H9 (cell line): ENCODE measurements around the gene PLEKHM3. TPM values are rescaled to one million over a fixed set of nuclear protein-coding genes. Genes with fewer than 3 reads are reported as not detected.

Source experiments
- DNase-seq: peaks from one replicate; pipeline ENCODE4 v3.0.0-alpha.2; 2017
- H2AFZ ChIP-seq: one replicate; pipeline ENCODE4 v1.6.1; 2013; ENCODE audit warnings: mild to moderate bottlenecking, low read length, control low read depth, moderate library complexity
- H2AK5ac ChIP-seq: 2 replicates; pipeline ENCODE4 v1.6.1; 2013; ENCODE audit warnings: low read length, control low read depth, mixed read lengths; ENCODE audit not compliant: insufficient read length
- H2BK120ac ChIP-seq: one replicate; pipeline ENCODE4 v1.6.1; 2013; ENCODE audit warnings: low read depth, mild to moderate bottlenecking, low read length, control low read depth, inconsistent platforms; ENCODE audit not compliant: poor library complexity, severe bottlenecking
- H2BK12ac ChIP-seq: 2 replicates; pipeline ENCODE4 v1.6.1; 2013; ENCODE audit warnings: low read length, control low read depth, mixed read lengths, low read depth; ENCODE audit not compliant: insufficient read length
- H2BK15ac ChIP-seq: 2 replicates; pipeline ENCODE4 v1.6.1; 2013; ENCODE audit warnings: low read depth, low read length, control low read depth
- H2BK20ac ChIP-seq: one replicate; pipeline ENCODE4 v1.6.1; 2013; ENCODE audit warnings: low read depth, mild to moderate bottlenecking, low read length, control low read depth, inconsistent platforms; ENCODE audit not compliant: poor library complexity, severe bottlenecking
- H2BK5ac ChIP-seq: 2 replicates; pipeline ENCODE4 v1.6.1; 2013; ENCODE audit warnings: low read length, control low read depth, mixed read lengths; ENCODE audit not compliant: insufficient read length
- H3K14ac ChIP-seq: 2 replicates; pipeline ENCODE4 v1.6.1; 2013; ENCODE audit warnings: low read length, control low read depth; ENCODE audit not compliant: insufficient read depth
- H3K18ac ChIP-seq: 2 replicates; pipeline ENCODE4 v1.6.1; 2013; ENCODE audit warnings: low read depth, mild to moderate bottlenecking, mixed read lengths, low read length, control low read depth; ENCODE audit not compliant: insufficient read length
- H3K23ac ChIP-seq: 2 replicates; pipeline ENCODE4 v1.6.1; 2013; ENCODE audit warnings: low read length, control low read depth, mixed read lengths, low read depth; ENCODE audit not compliant: insufficient read length
- H3K23me2 ChIP-seq: 2 replicates; pipeline ENCODE4 v1.6.1; 2013; ENCODE audit warnings: low read depth, mild to moderate bottlenecking, mixed read lengths, low read length, control low read depth; ENCODE audit not compliant: insufficient read length, poor library complexity, severe bottlenecking
- H3K27ac ChIP-seq: 2 replicates; pipeline ENCODE4 v1.5.1; 2013; ENCODE audit warnings: low read length, control low read depth, mixed read lengths, low read depth; ENCODE audit not compliant: insufficient read length
- H3K27me3 ChIP-seq: 2 replicates; pipeline ENCODE4 v1.6.1; 2013; ENCODE audit warnings: low read length, control low read depth, inconsistent platforms; ENCODE audit not compliant: insufficient read depth
- H3K4ac ChIP-seq: 2 replicates; pipeline ENCODE4 v1.6.1; 2013; ENCODE audit warnings: low read depth, mild to moderate bottlenecking, control low read depth, inconsistent platforms, low read length, moderate library complexity
- H3K4me1 ChIP-seq: 2 replicates; pipeline ENCODE4 v1.6.1; 2013; ENCODE audit warnings: low read length, control low read depth, inconsistent platforms; ENCODE audit not compliant: insufficient read depth
- H3K4me2 ChIP-seq: 2 replicates; pipeline ENCODE4 v1.6.1; 2013; ENCODE audit warnings: low read length, control low read depth, mixed read lengths; ENCODE audit not compliant: insufficient read length, insufficient read depth
- H3K56ac ChIP-seq: 2 replicates; pipeline ENCODE4 v1.6.1; 2013; ENCODE audit warnings: low read depth, mild to moderate bottlenecking, mixed read lengths, low read length, control low read depth; ENCODE audit not compliant: insufficient read length
- H3K79me1 ChIP-seq: 2 replicates; pipeline ENCODE4 v1.6.1; 2013; ENCODE audit warnings: low read depth, mild to moderate bottlenecking, moderate library complexity, low read length, control low read depth, inconsistent platforms; ENCODE audit not compliant: insufficient read depth, poor library complexity, severe bottlenecking
- H3K79me2 ChIP-seq: 2 replicates; pipeline ENCODE4 v1.6.1; 2013; ENCODE audit warnings: low read length, control low read depth, inconsistent platforms; ENCODE audit not compliant: insufficient read depth
- H3K9ac ChIP-seq: 2 replicates; pipeline ENCODE4 v1.6.1; 2013; ENCODE audit warnings: low read length, control low read depth, mixed read lengths; ENCODE audit not compliant: insufficient read length; ENCODE audit errors: extremely low read depth
- H3K9me3 ChIP-seq: one replicate; pipeline ENCODE4 v1.6.1; 2013; ENCODE audit warnings: low read depth, low read length, inconsistent platforms; ENCODE audit not compliant: control insufficient read depth
- H3T11ph ChIP-seq: one replicate; pipeline ENCODE4 v1.6.1; 2013; ENCODE audit warnings: mild to moderate bottlenecking, low read length, control low read depth, inconsistent platforms
- H4K20me1 ChIP-seq: one replicate; pipeline ENCODE4 v1.6.1; 2013; ENCODE audit not compliant: control insufficient read depth, insufficient read length, insufficient read depth
- H4K5ac ChIP-seq: 2 replicates; pipeline ENCODE4 v1.6.1; 2013; ENCODE audit warnings: low read depth, mild to moderate bottlenecking, mixed read lengths, low read length, control low read depth; ENCODE audit not compliant: insufficient read length
- H4K8ac ChIP-seq: replicated peaks from 2 replicates; pipeline ENCODE4 v1.6.1; 2013; ENCODE audit warnings: low read length, control low read depth, mixed read lengths, low read depth; ENCODE audit not compliant: insufficient read length
- H4K91ac ChIP-seq: 2 replicates; pipeline ENCODE4 v1.6.1; 2013; ENCODE audit warnings: low read depth, mild to moderate bottlenecking, moderate library complexity, mixed read lengths, low read length, control low read depth; ENCODE audit not compliant: insufficient read length
- H3K27ac Mint-ChIP-seq, 3 experiments: 2 replicates in 2 of 3; 3 replicates in 1 of 3; pipeline ENCODE4 v1.8.0; 2020 to 2021; ENCODE audit warnings: mixed read lengths in 3 of 3, mild to moderate bottlenecking in 1 of 3, moderate library complexity in 1 of 3
- H3K27me3 Mint-ChIP-seq: 2 replicates; pipeline ENCODE4 v1.8.0; 2021; ENCODE audit warnings: low read depth, mild to moderate bottlenecking, moderate library complexity, mixed read lengths
- H3K36me3 Mint-ChIP-seq, 3 experiments: 2 replicates in 2 of 3; 3 replicates in 1 of 3; pipeline ENCODE4 v1.8.0; 2020 to 2021; ENCODE audit warnings: low read depth in 3 of 3, mixed read lengths in 3 of 3; ENCODE audit not compliant: insufficient read depth in 1 of 3
- H3K4me1 Mint-ChIP-seq, 2 experiments: 2 replicates each; pipeline ENCODE4 v1.8.0; 2020; ENCODE audit warnings: mixed read lengths in 2 of 2
- H3K4me3 Mint-ChIP-seq, 2 experiments: 2 replicates in 1 of 2; 3 replicates in 1 of 2; pipeline ENCODE4 v1.8.0; 2020 to 2021; ENCODE audit warnings: mild to moderate bottlenecking in 2 of 2, mixed read lengths in 2 of 2, moderate library complexity in 1 of 2
- H3K9me3 Mint-ChIP-seq, 2 experiments: 2 replicates in 1 of 2; 3 replicates in 1 of 2; pipeline ENCODE4 v1.8.0; 2020; ENCODE audit warnings: mild to moderate bottlenecking in 2 of 2, mixed read lengths in 2 of 2, moderate library complexity in 1 of 2
- WGBS: extraction: QIAGEN DNeasy Blood & Tissue Kit; methylation state at CpG from one replicate; pipeline ENCODE4 v1.1.7; 2013; ENCODE audit warnings: missing lambda C conversion rate, low lambda C conversion rate, mixed read lengths; ENCODE audit not compliant: insufficient read length; ENCODE audit errors: extremely low coverage; 5-methylcytosine and 5-hydroxymethylcytosine counted together
- total RNA-seq: library from RNA; stranded (reverse); gene quantifications from 2 replicates; pipeline ENCODE4 v1.2.1, GENCODE V29; 2021
- TF ChIP-seq, protein P1 (sequence below): fragments of 200-600 bp; sonication (generic); conservative IDR thresholded peaks from 3 replicates; pipeline ENCODE4 v1.8.0; 2021; ENCODE audit warnings: antibody characterized with exemption, mild to moderate bottlenecking

The PLEKHM3 gene
- total RNA-seq, 1 experiment from 2014 or later = 7.5 TPM

DNA sequence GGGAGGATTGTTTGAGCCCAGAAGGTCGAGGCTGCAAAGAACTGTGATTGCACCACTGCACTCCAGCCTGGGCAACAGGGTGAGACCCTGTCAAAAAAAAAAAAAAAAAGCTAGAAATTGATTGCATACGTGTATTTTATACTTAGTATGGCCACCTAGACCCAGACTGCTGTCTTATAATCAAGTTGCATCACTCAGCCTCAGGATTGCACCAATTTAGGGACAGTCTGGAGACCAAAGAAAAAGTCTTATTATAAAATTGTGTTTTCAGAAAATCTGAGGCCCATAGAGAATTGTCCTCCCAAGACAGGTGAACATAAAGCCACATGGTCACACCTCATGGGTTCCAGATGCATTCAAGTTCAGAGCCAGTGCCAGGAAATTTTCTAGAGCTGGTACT, 17.1 kb upstream of the PLEKHM3 start:
- H3K18ac ChIP-seq = no peak overlapping the region
- no peak overlapping the region for H4K8ac ChIP-seq
- H3K4me1 ChIP-seq = peaks cover 2% of the 10 kb centered on the region; the same call in 1 of the 2 replicates
- no peak overlapping the region for H3T11ph ChIP-seq
- Mint-ChIP-seq H3K9me3 (no peaks in the 10 kb centered on the region; a peak in 1 of 5 replicates), H3K27me3 (no peaks in the 10 kb centered on the region), H3K4me1 (peaks cover 29 to 33% of the 10 kb centered on the region in 2 experiments), H3K27ac (no peak overlapping the region), H3K36me3 (no peaks in the 10 kb centered on the region), H3K4me3 (no peak overlapping the region)
- H2BK12ac ChIP-seq = no peak overlapping the region
- no peak overlapping the region for H3K4ac ChIP-seq
- no peak overlapping the region for H3K23ac ChIP-seq
- H3K4me2 ChIP-seq = no peak overlapping the region
- no peak overlapping the region for H2BK5ac ChIP-seq
- H2BK15ac ChIP-seq = no peak overlapping the region
- H3K79me2 ChIP-seq = no peaks in the 10 kb centered on the region
- no peak overlapping the region for H3K27ac ChIP-seq
- H2AFZ ChIP-seq = no peak overlapping the region
- DNase-seq = no peak
- H4K91ac ChIP-seq = no peak overlapping the region
- no peak overlapping the region for H3K9ac ChIP-seq
- no peaks in the 10 kb centered on the region for H3K9me3 ChIP-seq
- H3K23me2 ChIP-seq = no peaks in the 10 kb centered on the region
- H2BK20ac ChIP-seq = no peak overlapping the region
- no peak overlapping the region for H3K56ac ChIP-seq
- no peaks in the 10 kb centered on the region for H3K79me1 ChIP-seq
- TF ChIP-seq, protein P1, sequence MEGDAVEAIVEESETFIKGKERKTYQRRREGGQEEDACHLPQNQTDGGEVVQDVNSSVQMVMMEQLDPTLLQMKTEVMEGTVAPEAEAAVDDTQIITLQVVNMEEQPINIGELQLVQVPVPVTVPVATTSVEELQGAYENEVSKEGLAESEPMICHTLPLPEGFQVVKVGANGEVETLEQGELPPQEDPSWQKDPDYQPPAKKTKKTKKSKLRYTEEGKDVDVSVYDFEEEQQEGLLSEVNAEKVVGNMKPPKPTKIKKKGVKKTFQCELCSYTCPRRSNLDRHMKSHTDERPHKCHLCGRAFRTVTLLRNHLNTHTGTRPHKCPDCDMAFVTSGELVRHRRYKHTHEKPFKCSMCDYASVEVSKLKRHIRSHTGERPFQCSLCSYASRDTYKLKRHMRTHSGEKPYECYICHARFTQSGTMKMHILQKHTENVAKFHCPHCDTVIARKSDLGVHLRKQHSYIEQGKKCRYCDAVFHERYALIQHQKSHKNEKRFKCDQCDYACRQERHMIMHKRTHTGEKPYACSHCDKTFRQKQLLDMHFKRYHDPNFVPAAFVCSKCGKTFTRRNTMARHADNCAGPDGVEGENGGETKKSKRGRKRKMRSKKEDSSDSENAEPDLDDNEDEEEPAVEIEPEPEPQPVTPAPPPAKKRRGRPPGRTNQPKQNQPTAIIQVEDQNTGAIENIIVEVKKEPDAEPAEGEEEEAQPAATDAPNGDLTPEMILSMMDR = no peak
- no peak overlapping the region for H4K5ac ChIP-seq
- H3K14ac ChIP-seq = no peak overlapping the region
- H2AK5ac ChIP-seq = no peak overlapping the region
- H4K20me1 ChIP-seq = no peaks in the 10 kb centered on the region
- H3K27me3 ChIP-seq = no peaks in the 10 kb centered on the region
- no CpG with 5 or more reads among the region's 2 CpGs for WGBS
- H2BK120ac ChIP-seq = no peak overlapping the region
